HS-5 (cell line): ENCODE data around the gene MICALL1.

Experiments used
- DNase-seq: peaks from one replicate; pipeline ENCODE4 v3.0.0-alpha.2; 2012; ENCODE audit warnings: low read depth

The MICALL1 gene

GRCh38 chr22:37982151-37982785, 76.2 kb downstream of the MICALL1 start:
- no peak for DNase-seq

- no peak for DNase-seq
These were observed 77.1 kb downstream of the MICALL1 start for GRCh38 chr22:37982938-37983859.

DNA sequence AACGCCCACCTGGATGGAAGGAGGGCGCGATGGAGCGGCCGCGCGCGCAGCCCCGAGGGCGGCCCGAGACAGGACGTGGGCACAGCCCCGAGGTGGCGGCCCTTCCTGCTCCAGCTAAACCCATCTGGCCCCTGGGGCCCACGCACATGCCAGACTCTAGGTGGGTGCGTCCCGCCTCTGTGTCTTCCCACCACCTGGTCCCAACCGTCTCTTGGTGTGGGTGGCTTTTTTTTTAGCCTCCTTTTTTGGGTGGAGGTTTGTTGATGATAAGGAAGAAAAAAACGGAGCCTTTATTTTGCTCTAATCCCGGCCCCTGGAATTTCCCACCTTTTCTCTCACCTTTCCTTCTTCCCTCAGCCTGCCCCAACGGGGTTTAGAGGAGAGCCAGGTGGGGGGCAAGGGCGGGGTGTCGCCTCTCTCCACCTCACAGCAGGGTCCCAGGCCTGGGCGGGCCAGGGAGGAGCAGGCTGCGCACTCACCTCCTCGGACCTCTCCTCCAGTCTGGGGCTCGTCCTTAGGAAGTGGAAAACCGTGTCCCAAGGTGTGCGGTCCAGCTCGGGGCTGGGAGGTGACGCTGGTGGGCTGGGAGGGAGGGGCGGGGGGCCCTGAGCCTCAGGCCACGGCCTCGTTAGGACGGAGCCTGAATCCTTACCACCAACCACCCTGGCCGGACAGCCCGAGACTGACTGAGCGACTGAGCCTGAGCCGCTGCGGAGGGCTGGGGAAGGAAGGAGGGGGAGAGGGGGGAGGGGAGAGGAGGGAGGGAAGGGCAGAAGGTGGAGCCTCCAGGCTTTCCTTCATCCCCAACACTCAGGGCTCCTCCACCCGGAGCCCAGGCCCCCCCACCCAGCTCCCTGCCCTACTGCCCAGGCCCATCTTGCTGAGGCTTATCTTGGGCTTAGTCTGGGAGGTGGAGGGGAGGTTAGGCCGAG, 78.0 kb downstream of the MICALL1 start, which contains the start of gene SOX10:
Gene SOX10, minus strand, starts transcription at position 696 of the 932 bp plus-strand sequence. CDS start 771 bp downstream, outside the sequence.
- DNase-seq, result no peak

DNA sequence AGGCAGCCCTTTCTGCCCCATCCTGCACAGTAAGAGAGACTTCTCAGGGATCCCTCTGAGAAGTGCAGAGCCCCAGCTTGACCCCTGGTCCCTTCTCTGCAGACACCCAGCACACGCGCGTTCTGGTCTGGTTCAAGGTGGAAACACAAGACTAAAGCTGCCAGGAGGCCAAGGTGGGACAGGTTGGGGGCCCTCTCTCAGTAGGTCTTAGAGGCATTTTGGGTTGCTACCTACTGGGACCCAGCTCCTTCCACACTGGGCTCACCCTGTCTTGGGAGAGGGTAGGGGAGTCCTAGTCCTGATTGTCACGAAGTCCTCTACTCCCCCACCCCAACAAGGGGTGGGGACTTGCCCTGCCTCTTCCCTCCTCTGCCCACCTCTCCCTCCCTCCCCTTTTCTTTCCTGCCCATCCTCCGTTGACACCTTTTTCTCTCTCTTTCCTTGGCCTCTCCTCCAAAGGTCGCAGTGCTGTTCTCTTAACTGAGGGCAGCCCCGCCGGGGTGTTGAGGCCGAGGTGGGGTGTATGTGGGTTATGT, 79.0 kb downstream of the MICALL1 start:
- DNase-seq, result no peak

DNA sequence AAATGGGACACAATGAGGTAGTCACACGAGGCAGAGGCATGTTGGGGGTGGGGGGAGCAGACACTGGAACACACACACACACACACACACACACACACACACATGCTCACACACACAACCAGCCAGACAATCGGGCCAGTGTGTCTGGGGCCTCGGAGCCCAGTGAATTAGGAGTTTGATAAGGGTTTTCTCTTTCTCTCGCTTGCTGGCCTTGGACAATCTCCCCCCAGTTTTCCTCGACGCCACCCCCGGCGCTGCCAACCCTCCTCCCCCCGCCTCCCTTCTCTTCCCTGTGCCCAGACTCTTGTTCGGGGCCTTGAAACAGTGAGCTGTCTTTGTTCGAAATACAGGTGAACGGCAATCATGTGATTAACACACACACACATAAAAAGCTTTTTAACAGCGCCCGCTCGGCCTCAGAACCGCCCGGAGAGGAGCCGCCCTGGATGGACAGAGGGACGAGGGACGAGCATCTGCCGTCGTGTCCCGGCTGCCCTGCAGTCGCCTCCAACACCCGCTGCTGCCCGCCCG, 79.7 kb downstream of the MICALL1 start:
- no peak for DNase-seq

DNA sequence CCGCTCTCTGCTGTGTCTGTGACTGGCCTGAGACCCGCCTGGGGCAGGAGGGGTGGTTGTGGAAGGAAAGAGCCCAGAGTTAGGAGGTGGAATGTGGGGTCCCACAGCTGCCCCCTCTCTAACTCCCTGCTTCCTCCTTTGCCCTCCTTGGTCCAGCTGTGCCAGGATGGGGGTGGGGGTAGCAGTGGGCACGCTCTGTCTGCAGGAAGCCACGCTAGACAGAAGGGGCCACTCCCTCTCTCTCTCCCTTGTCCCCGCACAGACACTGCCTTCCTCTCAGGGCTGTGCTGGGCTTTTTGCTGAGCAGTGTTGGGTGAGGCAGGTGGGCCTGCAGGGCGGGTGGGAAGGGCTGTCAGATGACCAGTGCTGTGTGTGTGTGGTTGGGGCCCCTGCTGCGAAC, 80.3 kb downstream of the MICALL1 start:
- no peak for DNase-seq

- DNase-seq, result no peak
These were observed 83.3 kb downstream of the MICALL1 start for GRCh38 chr22:37989146-37990045.

GRCh38 chr22:37990301-37990700, 84.2 kb downstream of the MICALL1 start:
- no peak for DNase-seq

- no peak for DNase-seq
These were observed 84.8 kb downstream of the MICALL1 start for GRCh38 chr22:37990862-37991261.

- no peak for DNase-seq
These were observed 85.8 kb downstream of the MICALL1 start for GRCh38 chr22:37991731-37992442.
